Stimulated activated CD4-positive, alpha-beta T cell treated with anti-CD3 and anti-CD28 coated beads, TNF-alpha, amount 100 ng/mL, for 24 hours (primary cell): ENCODE results near the gene RAVER1.
A peak's percentile ranks its signal among the peaks of the same experiment; 100 is the strongest.

Source experiments
- DNase-seq, 3 experiments: peaks; one replicate each; pipeline ENCODE4 v3.0.0-alpha.2; 2020; ENCODE audit warnings: low read depth in 3 of 3

Gene RAVER1

DNA sequence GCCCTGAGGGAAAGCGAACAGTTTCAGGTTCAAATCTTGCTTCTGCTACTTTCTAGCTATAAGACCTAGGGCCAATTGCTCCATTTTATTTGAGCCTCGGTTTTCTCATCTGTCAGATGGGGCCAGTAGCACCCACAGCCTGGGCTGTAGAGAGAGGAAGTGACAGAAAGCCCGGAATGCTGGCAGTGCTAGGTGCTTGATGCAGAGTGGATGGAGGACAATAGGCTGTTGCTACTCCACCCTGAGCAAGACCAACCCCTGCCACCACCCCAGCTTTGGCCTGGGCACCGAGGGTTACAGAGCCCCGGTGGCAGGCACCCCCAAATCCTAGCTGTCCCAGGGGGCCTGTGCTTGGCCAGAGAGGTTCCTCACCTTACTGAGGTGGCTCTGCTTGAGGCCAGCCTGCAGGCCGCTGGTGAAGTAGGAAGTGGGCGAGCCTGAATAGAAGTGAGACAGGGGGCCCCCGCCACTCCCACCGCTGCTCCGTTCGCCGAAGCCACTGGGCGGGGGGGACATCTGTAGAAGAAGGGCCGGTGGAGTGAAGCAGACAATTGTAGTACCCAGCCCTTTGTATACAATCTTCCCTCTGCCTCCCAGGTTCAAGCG is 15.4 kb downstream of the RAVER1 start:
- DNase-seq = no peak

DNA sequence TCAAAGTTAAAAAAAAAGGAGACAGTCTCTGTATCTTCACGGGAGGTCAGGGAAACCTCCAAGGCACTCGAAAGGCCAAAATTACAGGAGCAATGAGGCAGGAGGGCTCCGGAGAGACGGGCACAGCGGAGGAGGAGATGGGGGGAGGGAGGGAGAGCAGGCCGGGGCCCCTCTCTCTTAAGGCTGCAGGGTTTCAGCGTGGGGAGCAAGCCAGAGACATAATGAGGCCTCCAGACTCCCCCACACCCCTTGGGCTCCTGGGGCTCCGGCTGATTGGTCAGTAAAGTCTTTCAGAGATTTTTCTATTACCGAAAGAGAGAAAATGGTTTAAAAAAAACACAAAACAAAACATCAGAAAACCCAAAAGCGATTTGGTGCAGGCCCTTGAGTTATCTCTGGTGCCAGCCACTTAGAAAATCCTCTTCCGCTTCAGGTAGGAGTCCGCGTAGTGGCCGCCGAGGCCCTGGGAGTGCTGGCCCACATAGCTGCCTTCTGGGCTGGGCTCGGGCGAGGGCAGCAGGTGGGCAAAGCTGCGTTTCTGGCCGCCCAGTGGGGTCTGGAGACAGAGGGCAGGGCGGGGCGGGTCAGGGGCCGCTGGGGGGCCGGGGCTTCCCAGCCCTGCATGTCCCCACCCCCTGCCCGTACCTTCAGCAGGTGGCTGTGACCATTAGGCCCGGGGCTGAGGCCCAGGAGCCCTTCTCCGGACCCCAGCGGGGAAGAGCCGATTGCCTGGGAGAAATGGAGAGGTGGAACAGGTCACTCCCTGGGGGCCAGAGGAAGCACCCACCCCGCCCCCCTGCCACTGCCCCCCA is 16.1 kb downstream of the RAVER1 start:
- DNase-seq = no peak

DNA sequence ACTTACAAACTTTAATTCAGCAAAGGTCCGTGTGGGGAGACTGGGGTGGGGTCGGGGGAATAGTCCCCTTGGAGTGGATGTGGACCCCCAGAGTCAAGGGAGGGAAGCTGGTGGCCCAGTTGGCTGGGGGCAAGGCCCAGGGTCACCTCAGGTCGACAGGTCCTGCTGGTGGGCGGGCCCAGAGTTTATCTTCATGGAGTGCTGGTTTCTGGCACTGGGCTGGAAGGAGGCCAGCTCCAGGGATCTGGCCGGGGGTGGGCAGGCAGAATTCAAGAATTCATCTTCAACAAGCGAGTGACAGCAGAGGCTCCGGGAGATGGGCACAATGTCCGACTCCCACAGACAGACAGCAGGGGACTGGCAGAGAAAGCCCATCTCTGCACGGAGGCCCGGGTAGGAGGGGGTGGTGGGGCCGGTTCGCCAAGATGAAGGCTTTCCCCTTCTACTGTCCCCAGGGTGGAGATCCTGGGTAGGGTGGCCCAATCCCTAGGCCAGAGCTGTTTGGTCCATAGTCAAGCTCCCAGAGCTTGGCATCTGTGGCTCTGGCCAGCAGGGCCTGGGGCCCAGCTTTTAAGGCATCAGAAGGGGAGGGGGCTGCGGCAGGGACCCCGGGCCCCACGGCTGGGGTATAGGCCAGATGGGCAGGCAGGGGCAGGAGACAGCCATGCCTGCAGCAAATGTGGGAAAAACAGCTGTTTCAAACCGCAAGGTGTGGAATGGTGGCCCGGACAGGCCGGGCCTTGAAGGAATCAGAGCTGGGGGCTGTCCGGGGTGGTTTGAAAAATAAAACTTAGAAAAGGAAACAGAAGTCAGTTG is 16.9 kb downstream of the RAVER1 start:
- no peak for DNase-seq

DNA sequence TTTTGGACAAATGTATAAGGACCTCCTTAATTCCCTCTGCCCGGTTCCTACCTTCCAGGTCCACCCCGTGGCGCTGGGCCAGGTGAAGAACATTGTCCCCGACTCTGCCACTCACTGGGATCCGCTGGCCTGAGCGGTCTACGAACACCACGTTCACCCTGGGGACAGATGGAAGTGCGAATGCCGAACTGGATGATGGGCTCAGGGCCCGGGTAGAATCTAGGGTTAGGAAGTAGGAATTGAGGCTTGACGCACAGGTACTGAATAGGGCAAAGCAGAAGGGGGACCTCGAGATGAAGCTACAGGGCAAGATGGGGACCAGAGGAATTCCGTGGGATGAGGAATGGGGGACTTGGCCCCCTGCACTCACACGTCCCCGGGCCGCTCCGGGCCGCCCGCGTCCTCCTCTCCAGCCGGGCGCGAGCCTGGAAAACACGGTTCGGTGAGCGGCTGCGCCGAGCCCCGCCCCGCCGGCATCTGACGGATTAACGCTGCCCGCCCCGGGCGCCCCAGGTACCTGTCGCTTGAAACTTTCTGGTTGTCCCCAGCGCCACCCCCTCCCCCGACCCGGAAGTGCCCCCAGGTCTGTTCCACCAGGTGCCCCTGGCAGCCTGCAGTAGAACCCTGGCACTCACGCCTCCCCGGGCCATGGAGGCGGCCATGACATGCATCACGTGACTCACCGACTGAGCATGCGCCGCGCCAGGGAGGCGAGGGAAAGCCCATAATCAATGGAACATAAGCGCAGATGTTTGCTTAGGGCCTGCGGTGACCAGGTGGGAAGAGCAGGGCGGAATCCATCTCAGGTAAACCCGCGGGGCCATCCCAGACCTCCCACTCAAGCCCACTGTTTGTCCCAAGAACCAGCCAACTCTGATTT is 17.8 kb downstream of the RAVER1 start, which contains the start of gene FDX2:
FDX2 (minus strand) TSS at position 681 of the 880 bp plus-strand sequence; CDS start at position 662, 19 bp downstream.
- DNase-seq = peak; percentile 83 to 92 (median 86)

DNA sequence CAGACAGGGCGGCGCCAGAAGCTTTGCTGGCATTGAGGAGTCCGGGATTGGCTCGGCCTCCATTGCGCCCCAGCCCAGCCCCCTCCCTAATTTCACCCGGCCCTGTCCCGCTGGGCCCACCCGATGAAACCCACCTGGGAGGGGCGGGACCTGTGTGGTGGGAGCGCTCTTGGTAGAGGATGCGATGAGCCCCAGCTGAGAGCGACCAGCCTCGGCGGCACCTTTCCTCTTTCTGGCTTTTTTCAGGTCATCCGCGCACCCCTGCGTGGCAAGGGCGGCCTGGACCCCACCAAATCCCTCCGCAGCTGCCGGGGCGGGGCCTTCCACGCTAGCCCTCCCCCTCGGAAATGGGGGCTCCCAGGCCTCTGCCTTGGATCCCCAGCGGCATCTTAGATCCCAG is 23.9 kb downstream of the RAVER1 start, which contains the start of gene ZGLP1:
ZGLP1 (minus strand) TSS at position 393 of the 400 bp plus-strand sequence.
- no peak for DNase-seq

DNA sequence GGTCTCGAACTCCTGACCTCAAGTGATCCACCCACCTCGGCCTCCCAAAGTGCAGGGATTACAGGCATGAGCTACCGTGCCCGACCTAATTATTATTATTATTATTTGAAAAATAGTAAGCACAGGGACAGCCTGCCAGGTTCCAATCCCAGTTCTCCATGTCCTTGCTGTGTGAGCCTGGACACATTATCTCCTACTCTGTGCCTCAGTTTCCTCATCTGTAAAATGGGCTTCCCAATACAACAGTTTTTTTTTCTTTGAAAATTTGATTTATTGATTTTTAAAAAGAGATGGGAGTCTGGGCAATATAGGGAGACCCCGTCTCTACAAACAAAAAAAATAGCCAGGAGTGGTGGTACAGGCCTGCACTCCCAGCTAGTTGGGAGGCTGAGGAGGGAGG is 27.0 kb downstream of the RAVER1 start:
- no peak for DNase-seq

DNA sequence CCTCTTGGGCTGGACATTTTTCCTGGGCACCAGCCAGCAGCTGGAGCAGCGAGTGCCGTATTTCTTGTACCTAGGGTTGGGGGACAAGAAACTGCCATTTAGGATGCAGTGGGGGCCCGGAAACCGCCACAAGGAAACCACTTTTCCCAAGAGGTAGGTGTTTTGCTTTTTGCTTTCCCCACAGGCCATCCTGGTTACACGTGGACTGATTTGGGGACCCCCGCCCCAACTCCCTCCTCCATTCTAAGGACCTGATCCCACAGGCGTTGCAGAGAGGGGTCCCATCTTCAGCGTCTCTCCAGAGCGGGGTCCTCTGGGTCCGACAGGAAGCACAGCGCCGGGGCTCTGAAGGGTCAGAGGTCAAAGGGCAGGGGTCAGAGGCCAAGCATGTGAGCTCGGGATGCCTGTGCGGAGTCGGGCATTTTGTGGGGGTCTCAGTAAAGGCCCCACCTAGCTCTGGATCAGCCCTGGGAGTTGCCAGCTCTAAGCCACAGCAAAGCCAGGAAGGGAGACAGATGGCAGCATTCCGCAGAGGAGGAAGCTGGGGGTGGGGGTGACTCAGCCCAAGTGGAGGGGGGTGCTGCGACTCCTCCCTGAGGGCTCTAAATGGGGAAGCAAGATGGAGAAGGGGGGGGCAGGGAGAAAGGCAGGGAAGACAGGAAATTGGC is 28.1 kb downstream of the RAVER1 start:
- no peak for DNase-seq

DNA sequence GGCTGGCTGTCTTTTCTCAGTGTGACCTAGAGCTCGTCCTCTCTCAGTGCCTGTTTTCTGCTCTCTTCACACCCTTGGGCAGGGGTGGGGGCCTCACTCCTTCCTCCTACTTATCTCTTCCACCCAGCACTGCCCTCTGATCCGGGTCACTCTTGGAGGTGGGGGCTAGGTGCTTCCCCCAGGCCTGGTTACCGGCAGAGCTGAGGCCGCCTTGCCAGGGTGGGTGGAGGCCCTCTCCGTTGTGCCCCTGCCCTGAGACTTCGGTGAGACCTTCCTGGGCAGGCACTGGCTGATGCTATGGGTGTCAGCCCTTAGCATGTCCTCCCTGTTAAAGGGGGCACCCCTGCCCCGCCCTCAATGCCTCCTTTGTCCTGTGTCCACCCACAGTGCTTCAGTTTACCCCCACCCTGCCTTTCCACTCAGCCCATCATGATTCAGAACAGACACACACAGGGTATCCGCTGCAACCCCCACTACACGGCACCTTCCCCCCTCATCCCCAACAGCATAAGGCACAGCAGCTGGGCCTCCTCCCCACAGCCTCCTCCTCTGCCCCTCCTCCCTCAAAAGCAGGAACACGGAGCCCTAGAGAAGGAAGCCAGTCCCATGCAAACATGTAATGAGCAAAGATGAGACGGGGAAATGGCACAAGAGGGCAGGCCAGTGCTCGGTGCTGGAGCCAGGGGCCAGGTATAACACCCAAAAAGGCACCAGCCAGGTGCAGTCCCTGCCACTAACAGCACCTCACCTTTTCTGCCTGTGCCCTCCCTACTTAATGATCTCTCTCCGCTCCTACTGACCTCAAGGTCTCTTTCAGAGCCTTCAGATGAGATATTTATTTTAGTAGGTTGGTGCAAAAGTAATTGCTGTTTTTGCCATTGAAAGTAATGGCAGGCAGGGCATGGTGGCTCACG is 33.5 kb downstream of the RAVER1 start:
- DNase-seq = no peak

DNA sequence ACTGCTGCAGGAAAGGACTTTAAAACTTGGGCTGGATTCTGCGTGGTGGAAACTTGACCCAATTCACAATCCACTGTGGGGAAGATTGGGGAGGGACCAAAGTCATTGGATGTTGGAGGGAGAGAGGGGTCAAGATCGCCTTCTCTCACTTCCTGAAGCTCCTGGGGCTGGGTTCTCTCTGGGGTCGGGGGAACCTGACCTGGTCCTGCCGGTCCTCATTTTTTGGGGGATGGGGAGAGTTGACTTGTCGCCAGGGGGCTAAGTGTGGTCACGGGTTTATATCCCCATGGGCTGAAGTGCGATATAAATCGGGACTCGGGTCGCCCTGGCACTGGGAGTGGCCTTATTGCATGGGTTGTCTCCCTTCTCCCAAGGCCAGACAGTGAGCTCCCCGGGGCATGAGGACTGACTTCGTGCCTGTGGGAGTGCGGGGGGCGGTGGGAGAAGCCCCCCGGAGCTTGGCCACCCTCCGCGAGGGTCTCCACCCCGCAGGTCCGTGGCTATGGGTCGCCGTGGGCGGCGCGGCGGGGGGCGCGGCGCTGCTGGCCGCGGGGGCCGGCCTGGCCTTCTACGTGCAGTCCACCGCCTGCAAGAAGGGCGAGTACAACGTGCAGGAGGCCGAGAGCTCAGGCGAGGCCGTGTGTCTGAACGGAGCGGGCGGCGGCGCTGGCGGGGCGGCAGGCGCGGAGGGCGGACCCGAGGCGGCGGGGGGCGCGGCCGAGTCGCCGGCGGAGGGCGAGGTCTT is 37.3 kb downstream of the RAVER1 start:
- DNase-seq = no peak

DNA sequence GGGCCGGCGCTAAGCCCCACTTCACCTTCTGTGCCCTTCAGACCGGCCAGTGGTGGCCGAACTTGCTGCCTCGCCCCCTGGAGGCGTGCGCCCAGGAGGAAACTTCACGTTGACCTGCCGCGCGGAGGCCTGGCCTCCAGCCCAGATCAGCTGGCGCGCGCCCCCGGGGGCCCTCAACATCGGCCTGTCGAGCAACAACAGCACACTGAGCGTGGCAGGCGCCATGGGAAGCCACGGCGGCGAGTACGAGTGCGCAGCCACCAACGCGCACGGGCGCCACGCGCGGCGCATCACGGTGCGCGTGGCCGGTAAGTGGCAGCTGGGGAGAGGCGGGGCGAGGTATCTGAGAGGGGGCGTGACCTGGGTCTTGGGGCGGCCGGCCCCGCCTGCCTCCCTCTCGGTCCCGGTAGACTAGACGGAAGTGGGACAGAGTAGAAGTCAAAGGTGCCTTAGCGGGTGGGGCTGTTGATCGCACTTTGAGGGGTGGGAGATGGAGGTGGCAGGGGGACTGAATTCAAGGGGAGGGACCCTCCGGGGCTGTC is 38.0 kb downstream of the RAVER1 start:
- DNase-seq = no peak

DNA sequence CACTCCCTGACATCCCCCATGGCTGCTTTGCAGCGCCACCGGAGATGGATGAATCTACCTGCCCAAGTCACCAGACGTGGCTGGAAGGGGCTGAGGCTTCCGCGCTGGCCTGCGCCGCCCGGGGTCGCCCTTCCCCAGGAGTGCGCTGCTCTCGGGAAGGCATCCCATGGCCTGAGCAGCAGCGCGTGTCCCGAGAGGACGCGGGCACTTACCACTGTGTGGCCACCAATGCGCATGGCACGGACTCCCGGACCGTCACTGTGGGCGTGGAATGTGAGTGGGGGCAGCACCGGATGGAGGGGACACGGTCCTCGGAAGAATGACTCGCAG is 39.0 kb downstream of the RAVER1 start:
- no peak for DNase-seq

DNA sequence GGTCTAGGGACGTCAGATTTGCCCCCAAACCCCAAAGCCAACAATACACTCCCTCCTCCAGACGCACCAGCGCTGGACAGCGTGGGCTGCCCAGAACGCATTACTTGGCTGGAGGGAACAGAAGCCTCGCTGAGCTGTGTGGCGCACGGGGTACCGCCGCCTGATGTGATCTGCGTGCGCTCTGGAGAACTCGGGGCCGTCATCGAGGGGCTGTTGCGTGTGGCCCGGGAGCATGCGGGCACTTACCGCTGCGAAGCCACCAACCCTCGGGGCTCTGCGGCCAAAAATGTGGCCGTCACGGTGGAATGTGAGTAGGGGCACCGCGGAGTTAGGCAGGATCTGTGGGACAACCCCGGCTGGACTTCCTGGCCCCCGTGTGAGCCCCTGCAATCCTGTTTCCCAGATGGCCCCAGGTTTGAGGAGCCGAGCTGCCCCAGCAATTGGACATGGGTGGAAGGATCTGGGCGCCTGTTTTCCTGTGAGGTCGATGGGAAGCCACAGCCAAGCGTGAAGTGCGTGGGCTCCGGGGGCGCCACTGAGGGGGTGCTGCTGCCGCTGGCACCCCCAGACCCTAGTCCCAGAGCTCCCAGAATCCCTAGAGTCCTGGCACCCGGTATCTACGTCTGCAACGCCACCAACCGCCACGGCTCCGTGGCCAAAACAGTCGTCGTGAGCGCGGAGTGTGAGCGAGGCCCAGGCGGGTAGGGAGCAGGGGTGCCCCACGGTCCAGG is 39.5 kb downstream of the RAVER1 start:
- DNase-seq = no peak

DNA sequence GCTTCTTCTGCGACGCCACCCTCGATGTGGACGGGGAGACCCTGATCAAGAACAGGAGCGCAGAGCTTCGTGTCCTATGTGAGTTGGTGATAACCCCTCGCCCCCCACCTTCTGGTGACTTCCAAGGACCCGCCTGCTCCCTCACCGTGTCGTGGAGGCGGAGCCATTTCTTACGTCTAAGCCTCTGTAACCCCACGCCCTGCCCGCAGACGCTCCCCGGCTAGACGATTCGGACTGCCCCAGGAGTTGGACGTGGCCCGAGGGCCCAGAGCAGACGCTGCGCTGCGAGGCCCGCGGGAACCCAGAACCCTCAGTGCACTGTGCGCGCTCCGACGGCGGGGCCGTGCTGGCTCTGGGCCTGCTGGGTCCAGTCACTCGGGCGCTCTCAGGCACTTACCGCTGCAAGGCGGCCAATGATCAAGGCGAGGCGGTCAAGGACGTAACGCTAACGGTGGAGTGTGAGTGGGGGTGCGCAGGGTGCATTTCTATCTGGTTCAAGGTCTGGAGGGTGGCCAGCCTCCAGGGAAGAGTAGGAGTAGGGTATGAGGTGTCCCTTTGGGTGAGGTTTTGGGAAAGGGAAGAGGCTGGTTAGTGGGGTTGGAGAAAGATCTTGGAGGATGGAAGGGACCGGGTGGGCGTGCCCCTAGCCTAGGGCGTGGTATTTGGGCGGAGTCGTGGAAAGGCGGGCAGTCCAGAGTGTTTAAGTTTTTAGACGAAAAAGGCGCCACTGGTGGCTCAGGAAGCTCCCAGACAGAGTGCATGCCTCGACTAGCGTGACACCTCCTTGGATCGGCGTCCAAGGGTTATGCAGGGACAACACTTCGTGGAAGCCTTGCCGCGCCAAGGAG is 40.3 kb downstream of the RAVER1 start:
- no peak for DNase-seq

DNA sequence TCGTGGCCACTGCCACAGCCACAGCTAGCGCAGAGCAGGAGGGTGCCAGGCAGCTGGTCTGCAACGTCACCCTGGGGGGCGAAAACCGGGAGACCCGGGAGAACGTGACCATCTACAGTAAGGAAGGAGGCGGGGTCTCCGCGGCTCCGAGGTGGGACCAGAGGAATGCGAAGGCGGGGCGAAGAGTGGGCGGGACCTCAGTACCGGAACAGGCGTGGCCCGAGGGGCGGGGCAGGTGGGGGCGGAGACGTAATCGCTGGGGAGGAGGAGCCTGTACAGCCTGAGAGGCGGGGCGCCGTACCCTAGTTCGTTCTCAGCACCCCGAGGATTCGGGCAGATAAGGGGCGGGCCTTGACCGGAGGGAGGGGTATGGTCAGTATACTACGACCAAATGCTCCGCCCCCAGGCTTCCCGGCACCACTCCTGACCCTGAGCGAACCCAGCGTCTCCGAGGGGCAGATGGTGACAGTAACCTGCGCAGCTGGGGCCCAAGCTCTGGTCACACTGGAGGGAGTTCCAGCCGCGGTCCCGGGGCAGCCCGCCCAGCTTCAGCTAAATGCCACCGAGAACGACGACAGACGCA is 41.0 kb downstream of the RAVER1 start:
- DNase-seq = peak in 2 of 3 experiments; percentile 51 to 75

DNA sequence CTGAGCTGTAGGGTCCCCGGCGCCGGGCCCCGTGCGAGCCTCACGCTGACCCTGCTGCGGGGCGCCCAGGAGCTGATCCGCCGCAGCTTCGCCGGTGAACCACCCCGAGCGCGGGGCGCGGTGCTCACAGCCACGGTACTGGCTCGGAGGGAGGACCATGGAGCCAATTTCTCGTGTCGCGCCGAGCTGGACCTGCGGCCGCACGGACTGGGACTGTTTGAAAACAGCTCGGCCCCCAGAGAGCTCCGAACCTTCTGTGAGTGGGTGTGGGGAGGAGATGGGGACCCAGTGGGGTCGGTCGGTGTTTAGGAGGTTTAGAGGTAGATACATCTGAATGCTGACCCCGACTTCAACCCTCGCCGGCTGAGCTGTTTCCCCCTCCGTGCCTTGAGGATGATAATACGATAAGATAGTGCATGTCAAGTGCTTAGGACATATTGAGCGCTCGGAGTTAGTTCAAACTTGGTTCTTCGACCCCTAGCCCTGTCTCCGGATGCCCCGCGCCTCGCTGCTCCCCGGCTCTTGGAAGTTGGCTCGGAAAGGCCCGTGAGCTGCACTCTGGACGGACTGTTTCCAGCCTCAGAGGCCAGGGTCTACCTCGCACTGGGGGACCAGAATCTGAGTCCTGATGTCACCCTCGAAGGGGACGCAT is 41.6 kb downstream of the RAVER1 start:
- no peak for DNase-seq

DNA sequence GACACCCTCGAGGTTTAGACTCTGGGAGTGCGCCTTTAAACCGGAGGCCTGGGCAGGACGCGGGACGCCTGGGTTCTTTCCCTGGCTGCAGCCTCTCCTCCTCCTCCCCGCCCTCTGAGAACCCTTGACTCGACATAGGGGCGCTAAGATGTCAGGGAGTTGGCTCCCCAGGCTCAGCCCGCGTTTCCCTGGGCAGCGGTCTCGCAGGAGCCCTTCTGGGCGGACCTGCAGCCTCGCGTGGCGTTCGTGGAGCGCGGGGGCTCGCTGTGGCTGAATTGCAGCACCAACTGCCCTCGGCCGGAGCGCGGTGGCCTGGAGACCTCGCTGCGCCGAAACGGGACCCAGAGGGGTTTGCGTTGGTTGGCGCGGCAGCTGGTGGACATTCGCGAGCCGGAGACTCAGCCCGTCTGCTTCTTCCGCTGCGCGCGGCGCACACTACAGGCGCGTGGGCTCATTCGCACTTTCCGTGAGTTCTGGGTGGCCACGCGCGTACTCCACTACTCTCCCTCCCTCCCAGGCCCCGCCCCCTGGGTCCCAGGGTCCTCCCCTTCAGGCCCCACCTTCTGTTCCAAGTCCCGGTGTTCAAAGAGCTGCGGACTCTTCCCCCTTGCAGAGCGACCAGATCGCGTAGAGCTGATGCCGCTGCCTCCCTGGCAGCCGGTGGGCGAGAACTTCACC is 42.3 kb downstream of the RAVER1 start:
- no peak for DNase-seq
